ENCODE results near the gene PGAM1.

PGAM1 gene

DNA sequence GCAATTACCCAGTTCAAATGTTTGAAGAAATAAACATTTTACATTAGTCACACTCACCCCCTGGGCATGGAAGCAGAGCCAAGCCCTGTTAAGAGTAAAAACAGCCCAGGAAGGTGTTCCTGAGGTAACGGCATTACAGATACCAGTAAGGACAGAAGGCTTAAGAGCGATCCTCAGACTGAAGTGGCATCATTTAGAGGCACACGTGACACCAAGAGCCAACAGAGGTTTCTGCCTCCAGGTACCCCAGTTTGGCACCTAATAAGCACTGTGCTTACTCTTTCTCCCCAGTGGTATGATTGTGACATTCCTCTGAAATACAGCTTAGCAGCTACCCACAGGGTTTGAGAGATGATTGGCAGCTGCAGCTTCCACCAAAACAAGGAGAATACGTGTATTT is 55.1 kb downstream of the PGAM1 start:
- Histone ChIP-seq H3K9ac (ENCODE audit: low read length) (no peak overlapping the region), H3K9me2 (replicated peaks; ENCODE audit: insufficient read depth, low read length) (no peaks in the 10 kb centered on the region), H3K27me3 (replicated peaks; ENCODE audit: insufficient read depth, low read length) (no peaks in the 10 kb centered on the region), H2AFZ (ENCODE audit: low read length) (no peak overlapping the region), H3K4me1 (ENCODE audit: low read length) (0 out of 2 replicates have a peak, but pooled peaks cover 5% of the 10 kb centered on the region), H3K4me3 (ENCODE audit: low read length) (no peak overlapping the region), H3K4me2 (ENCODE audit: low read depth, low read length) (no peak overlapping the region), H4K20me1 (ENCODE audit: insufficient read depth, low read length) (no peaks in the 10 kb centered on the region; the same call in 1 of the 2 replicates), H3K27ac (ENCODE audit: low read length) (no peak overlapping the region), H3F3A (ENCODE audit: insufficient read depth, low read length) (no peaks in the 10 kb centered on the region), H3K79me2 (ENCODE audit: low read length) (peaks cover 47% of the 10 kb centered on the region), H3K36me3 (replicated peaks; ENCODE audit: insufficient read depth, low read length) (peaks cover 10% of the 10 kb centered on the region), H3K9me3 (replicated peaks; ENCODE audit: insufficient read depth, low read length) (no peaks in the 10 kb centered on the region)
- no peak for DNase-seq
- no peak for TF ChIP-seq EZH2phosphoT487 (IDR thresholded peaks at IDR 0.05; ENCODE audit: low read length)
- no peak for TF ChIP-seq EZH2 (optimal IDR thresholded peaks at IDR 0.05; ENCODE audit: low read depth, low read length)
- TF ChIP-seq, protein P1, sequence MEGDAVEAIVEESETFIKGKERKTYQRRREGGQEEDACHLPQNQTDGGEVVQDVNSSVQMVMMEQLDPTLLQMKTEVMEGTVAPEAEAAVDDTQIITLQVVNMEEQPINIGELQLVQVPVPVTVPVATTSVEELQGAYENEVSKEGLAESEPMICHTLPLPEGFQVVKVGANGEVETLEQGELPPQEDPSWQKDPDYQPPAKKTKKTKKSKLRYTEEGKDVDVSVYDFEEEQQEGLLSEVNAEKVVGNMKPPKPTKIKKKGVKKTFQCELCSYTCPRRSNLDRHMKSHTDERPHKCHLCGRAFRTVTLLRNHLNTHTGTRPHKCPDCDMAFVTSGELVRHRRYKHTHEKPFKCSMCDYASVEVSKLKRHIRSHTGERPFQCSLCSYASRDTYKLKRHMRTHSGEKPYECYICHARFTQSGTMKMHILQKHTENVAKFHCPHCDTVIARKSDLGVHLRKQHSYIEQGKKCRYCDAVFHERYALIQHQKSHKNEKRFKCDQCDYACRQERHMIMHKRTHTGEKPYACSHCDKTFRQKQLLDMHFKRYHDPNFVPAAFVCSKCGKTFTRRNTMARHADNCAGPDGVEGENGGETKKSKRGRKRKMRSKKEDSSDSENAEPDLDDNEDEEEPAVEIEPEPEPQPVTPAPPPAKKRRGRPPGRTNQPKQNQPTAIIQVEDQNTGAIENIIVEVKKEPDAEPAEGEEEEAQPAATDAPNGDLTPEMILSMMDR (IDR thresholded peaks at IDR 0.05; ENCODE audit: low read length), result no peak

DNA sequence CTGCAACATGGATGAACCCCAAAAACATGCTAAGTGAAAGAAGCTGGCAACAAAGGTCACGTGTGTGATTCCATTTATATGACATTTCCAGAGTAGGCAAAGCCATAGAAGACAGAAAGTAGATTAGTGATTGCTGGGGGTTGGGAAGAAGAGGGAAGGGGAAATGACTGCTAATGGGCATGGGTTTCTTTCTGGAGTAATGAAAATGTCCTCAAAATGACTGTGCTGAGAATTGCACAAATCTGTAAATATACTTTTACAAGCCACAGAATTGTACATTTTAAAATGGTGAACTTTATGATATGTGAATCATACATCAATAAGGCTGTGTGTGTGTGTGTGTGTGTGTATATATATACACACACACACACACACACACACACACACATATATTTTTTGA is 56.4 kb downstream of the PGAM1 start:
- Histone ChIP-seq H4K20me1 (ENCODE audit: insufficient read depth, low read length) (no peaks in the 10 kb centered on the region; the same call in 1 of the 2 replicates), H3K9me3 (replicated peaks; ENCODE audit: insufficient read depth, low read length) (no peaks in the 10 kb centered on the region), H3K9me2 (replicated peaks; ENCODE audit: insufficient read depth, low read length) (no peaks in the 10 kb centered on the region), H3K4me3 (ENCODE audit: low read length) (no peak overlapping the region), H3F3A (ENCODE audit: insufficient read depth, low read length) (no peaks in the 10 kb centered on the region), H3K9ac (ENCODE audit: low read length) (no peak overlapping the region), H3K79me2 (ENCODE audit: low read length) (peaks cover 53% of the 10 kb centered on the region), H3K4me2 (ENCODE audit: low read depth, low read length) (no peak overlapping the region), H3K4me1 (ENCODE audit: low read length) (0 out of 2 replicates have a peak, but pooled peaks cover 5% of the 10 kb centered on the region), H3K27me3 (replicated peaks; ENCODE audit: insufficient read depth, low read length) (no peaks in the 10 kb centered on the region), H3K27ac (ENCODE audit: low read length) (no peak overlapping the region), H2AFZ (ENCODE audit: low read length) (no peak overlapping the region), H3K36me3 (replicated peaks; ENCODE audit: insufficient read depth, low read length) (peaks cover under 1% of the 10 kb centered on the region)
- no peak for DNase-seq
- TF ChIP-seq, protein P1 (IDR thresholded peaks at IDR 0.05; ENCODE audit: low read length), result no peak
- TF ChIP-seq EZH2 (optimal IDR thresholded peaks at IDR 0.05; ENCODE audit: low read depth, low read length) (no peak), EZH2phosphoT487 (IDR thresholded peaks at IDR 0.05; ENCODE audit: low read length) (no peak)
